PC-3 (cell line): Measurements from ENCODE around the gene GHITM. TPM values are rescaled to one million over a fixed set of nuclear protein-coding genes. Genes with fewer than 3 reads are reported as not detected.

ENCODE experiments used
- ATAC-seq: fragments of 200-7000 bp; cut with Tn5 transposase; 2 replicates; pipeline ENCODE4 v1.9.1; 2020; ENCODE audit warnings: mild to moderate bottlenecking, moderate library complexity
- BruUV-seq: library from RNA; stranded (reverse); fragments of 400-500 nt; replicated peaks from 2 replicates; lab custom pipeline; 2021; lab: Mats Ljungman, UMichigan
- CTCF ChIA-PET: fragments of 300-600 bp; sonication (Branson Sonifier 250); formaldehyde crosslinking; loops from one replicate; lab custom pipeline; 2022; ENCODE audit warnings: antibody characterized with exemption; lab: Charles Lee
- POLR2A ChIA-PET: fragments of 300-600 bp; sonication (Branson Sonifier 250); formaldehyde crosslinking; loops from one replicate; lab custom pipeline; 2022; ENCODE audit warnings: antibody characterized with exemption; ENCODE audit not compliant: unreplicated experiment; lab: Charles Lee
- DNase-seq: peaks from one replicate; pipeline ENCODE4 v3.0.0-alpha.2; 2015
- H2AFZ ChIP-seq: fragments of 300-600 bp; sonication (generic); 2 replicates; pipeline ENCODE4 v1.6.0; 2016; ENCODE audit warnings: antibody characterized with exemption, low read length
- H3F3A ChIP-seq: fragments of 300-600 bp; sonication (generic); one replicate; pipeline ENCODE4 v1.6.0; 2017; ENCODE audit warnings: antibody characterized with exemption, low read length, control low read depth, mild to moderate bottlenecking; ENCODE audit not compliant: unreplicated experiment
- H3K27ac ChIP-seq: fragments of 300-600 bp; sonication (generic); 2 replicates; pipeline ENCODE4 v1.5.1; 2016; ENCODE audit warnings: mild to moderate bottlenecking, low read length
- H3K27me3 ChIP-seq: fragments of 300-600 bp; sonication (generic); 2 replicates; pipeline ENCODE4 v1.6.1; 2016; ENCODE audit warnings: low read length, mixed read lengths
- H3K36me3 ChIP-seq: fragments of 300-600 bp; sonication (generic); 2 replicates; pipeline ENCODE4 v1.6.1; 2016; ENCODE audit warnings: low read depth, mixed run types, low read length, mixed read lengths
- H3K4me1 ChIP-seq: fragments of 300-600 bp; sonication (generic); 2 replicates; pipeline ENCODE4 v1.5.1; 2016; ENCODE audit warnings: low read length; ENCODE audit not compliant: insufficient read depth
- H3K4me2 ChIP-seq: fragments of 300-600 bp; sonication (generic); 2 replicates; pipeline ENCODE4 v1.6.0; 2016; ENCODE audit warnings: low read length
- H3K4me3 ChIP-seq: fragments of 300-600 bp; sonication (generic); 2 replicates; pipeline ENCODE4 v1.5.1; 2016; ENCODE audit warnings: mild to moderate bottlenecking, low read length, mixed read lengths
- H3K79me2 ChIP-seq: fragments of 300-600 bp; sonication (generic); 2 replicates; pipeline ENCODE4 v1.6.1; 2017; ENCODE audit warnings: low read length, mixed read lengths
- H3K9ac ChIP-seq: fragments of 300-600 bp; sonication (generic); 2 replicates; pipeline ENCODE4 v1.6.0; 2016; ENCODE audit warnings: mild to moderate bottlenecking, low read length
- H3K9me2 ChIP-seq: fragments of 300-600 bp; sonication (generic); replicated peaks from 2 replicates; pipeline ENCODE4 v1.6.1; 2016; ENCODE audit warnings: mixed run types, low read length, mixed read lengths
- H3K9me3 ChIP-seq: fragments of 300-600 bp; sonication (generic); 2 replicates; pipeline ENCODE4 v1.6.1; 2016; ENCODE audit warnings: low read length, mixed read lengths
- H4K20me1 ChIP-seq: fragments of 300-600 bp; sonication (generic); 2 replicates; pipeline ENCODE4 v1.6.1; 2016; ENCODE audit warnings: low read length, mixed read lengths
- EZH2 ChIP-seq: fragments of 300-600 bp; sonication (generic); IDR thresholded peaks from one replicate; pipeline ENCODE4 v1.6.1; 2017; ENCODE audit warnings: antibody characterized with exemption, mild to moderate bottlenecking, low read length; ENCODE audit not compliant: unreplicated experiment
- EZH2phosphoT487 ChIP-seq: fragments of 300-600 bp; sonication (generic); IDR thresholded peaks from 2 replicates; pipeline ENCODE4 v1.6.1; 2018; ENCODE audit warnings: mild to moderate bottlenecking, antibody characterized with exemption, low read length, borderline replicate concordance
- intact Hi-C: fragments of 100-400 bp; cut with micrococcal nuclease; formaldehyde crosslinking; loops from 2 replicates; pipeline ENCODE4 v1.9.0; 2023
- total RNA-seq: library from RNA; depleted of rRNA; stranded (reverse); fragments of >200 nt; gene quantifications from 2 replicates; pipeline ENCODE4 v1.2.3, GENCODE V29; 2014
- TF ChIP-seq, protein P1 (sequence below): fragments of 300-600 bp; sonication (generic); conservative IDR thresholded peaks from 2 replicates; pipeline ENCODE4 v1.5.1; 2017; ENCODE audit warnings: antibody characterized with exemption, low read depth, mild to moderate bottlenecking, low read length

GHITM gene
- total RNA-seq, 1 experiment from 2014 or later: 211 TPM

DNA sequence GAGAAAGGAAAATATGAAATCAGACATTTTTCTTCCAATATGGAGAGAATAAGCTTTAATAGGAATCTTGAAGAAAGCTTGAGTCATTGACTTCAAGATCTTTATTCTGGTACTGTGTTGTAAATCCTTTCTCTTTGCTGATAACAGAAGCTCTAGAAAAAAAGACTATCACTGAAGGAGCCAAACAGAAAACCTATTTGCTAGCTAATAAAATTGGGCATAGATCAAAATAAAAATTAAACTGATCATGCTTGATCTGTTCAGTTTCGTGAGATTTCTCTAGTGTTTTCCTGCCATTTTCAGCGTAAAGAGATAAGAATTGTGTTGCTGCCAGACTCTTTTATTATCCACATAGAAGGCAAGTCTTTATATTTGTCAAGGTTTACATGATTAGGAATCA is 1.5 kb upstream of the GHITM start:
- DNase-seq: no peak
- Histone ChIP-seq H3K4me2 (no peak overlapping the region), H3K27me3 (no peaks in the 10 kb centered on the region), H3K9me3 (no peaks in the 10 kb centered on the region), H3K4me3 (no peak overlapping the region), H3K9ac (no peak overlapping the region), H3K4me1 (peaks cover 12% of the 10 kb centered on the region), H2AFZ (no peak overlapping the region), H4K20me1 (no peaks in the 10 kb centered on the region), H3K36me3 (peaks cover 9% of the 10 kb centered on the region), H3K27ac (no peak overlapping the region), H3F3A (no peaks in the 10 kb centered on the region), H3K79me2 (peaks cover 34% of the 10 kb centered on the region), H3K9me2 (no peaks in the 10 kb centered on the region)
- intact Hi-C loops: no loop called here
- BruUV-seq: no TSS peak
- ChIA-PET POLR2A (no interaction called here), CTCF (no interaction called here)
- ATAC-seq: no peak
- TF ChIP-seq, protein P1, sequence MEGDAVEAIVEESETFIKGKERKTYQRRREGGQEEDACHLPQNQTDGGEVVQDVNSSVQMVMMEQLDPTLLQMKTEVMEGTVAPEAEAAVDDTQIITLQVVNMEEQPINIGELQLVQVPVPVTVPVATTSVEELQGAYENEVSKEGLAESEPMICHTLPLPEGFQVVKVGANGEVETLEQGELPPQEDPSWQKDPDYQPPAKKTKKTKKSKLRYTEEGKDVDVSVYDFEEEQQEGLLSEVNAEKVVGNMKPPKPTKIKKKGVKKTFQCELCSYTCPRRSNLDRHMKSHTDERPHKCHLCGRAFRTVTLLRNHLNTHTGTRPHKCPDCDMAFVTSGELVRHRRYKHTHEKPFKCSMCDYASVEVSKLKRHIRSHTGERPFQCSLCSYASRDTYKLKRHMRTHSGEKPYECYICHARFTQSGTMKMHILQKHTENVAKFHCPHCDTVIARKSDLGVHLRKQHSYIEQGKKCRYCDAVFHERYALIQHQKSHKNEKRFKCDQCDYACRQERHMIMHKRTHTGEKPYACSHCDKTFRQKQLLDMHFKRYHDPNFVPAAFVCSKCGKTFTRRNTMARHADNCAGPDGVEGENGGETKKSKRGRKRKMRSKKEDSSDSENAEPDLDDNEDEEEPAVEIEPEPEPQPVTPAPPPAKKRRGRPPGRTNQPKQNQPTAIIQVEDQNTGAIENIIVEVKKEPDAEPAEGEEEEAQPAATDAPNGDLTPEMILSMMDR: no peak
- TF ChIP-seq EZH2phosphoT487: no peak
- no peak for TF ChIP-seq EZH2

DNA sequence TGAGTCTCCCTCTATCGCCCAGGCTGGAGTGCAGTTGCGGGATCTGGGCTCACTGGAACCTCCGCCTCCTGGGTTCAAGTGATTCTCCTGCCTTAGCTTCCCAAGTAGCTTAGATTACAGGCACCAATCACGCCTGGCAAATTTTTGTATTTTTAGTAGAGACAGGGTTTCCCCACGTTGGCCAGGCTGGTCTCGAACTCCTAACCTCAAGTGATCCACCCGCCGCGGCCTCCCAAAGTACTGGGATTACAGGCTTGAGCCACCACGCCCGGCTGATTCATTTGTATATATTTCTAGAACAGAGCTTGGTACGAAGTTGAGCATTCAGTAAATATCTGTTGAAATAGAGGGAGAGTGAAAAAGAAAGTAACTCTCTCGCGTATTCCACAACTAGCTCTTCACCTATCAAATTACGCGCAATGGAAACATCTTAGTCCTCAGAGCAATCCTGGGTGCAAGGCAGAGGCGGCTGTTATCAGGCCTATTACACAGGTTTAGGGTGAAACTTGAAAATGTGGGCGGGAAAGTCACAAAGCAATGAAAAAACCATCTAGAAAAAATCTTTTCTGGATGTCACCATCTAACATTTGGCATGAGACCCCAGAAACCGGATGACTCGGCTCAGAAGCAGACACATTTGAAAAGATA is 707 bp upstream of the GHITM start:
- Histone ChIP-seq H3K79me2 (peaks cover 34% of the 10 kb centered on the region), H3F3A (no peaks in the 10 kb centered on the region), H3K9me2 (no peaks in the 10 kb centered on the region), H3K4me2 (peak overlapping the region; percentile 86), H4K20me1 (no peaks in the 10 kb centered on the region), H3K4me3 (peak overlapping the region; percentile 95), H3K9ac (peak overlapping the region; percentile 97), H2AFZ (peak overlapping the region; percentile 100), H3K36me3 (peaks cover 17% of the 10 kb centered on the region), H3K27ac (0 out of 2 replicates have a peak overlapping the region, but pooled peaks have one; percentile 18), H3K9me3 (no peaks in the 10 kb centered on the region), H3K4me1 (peaks cover 12% of the 10 kb centered on the region), H3K27me3 (no peaks in the 10 kb centered on the region)
- CTCF ChIA-PET: no interaction called here
- intact Hi-C loops: no loop called here
- TF ChIP-seq EZH2 (no peak), EZH2phosphoT487 (no peak)
- TF ChIP-seq, protein P1: no peak
- POLR2A ChIA-PET: interaction anchor here (0.6 kb wide), 1 partner anchor 74 kb away, joined by 3 read pairs; no protein-coding TSS in a partner anchor
- BruUV-seq: TSS peak; percentile 90
- ATAC-seq: no peak
- DNase-seq: no peak

- peak overlapping the region; percentile 90 for H3K4me2 ChIP-seq
- no peaks in the 10 kb centered on the region for H3K9me3 ChIP-seq
- H4K20me1 ChIP-seq: no peaks in the 10 kb centered on the region
- H3F3A ChIP-seq: no peaks in the 10 kb centered on the region
- no peaks in the 10 kb centered on the region for H3K27me3 ChIP-seq
- DNase-seq: no peak
- peak overlapping the region; percentile 84 for H3K27ac ChIP-seq
- peaks cover 27% of the 10 kb centered on the region for H3K36me3 ChIP-seq
- TF ChIP-seq EZH2 (no peak), EZH2phosphoT487 (no peak)
- TF ChIP-seq, protein P1: no peak
- ChIA-PET POLR2A (no interaction called here), CTCF (no interaction called here)
- no peaks in the 10 kb centered on the region for H3K9me2 ChIP-seq
- peak; percentile 39 for ATAC-seq
- H3K79me2 ChIP-seq: peaks cover 34% of the 10 kb centered on the region
- peaks cover 12% of the 10 kb centered on the region for H3K4me1 ChIP-seq
- H2AFZ ChIP-seq: peak overlapping the region; percentile 75; the same call in 1 of the 2 replicates
- TSS peak; percentile 61 for BruUV-seq
- H3K9ac ChIP-seq: peak overlapping the region; percentile 97
- intact Hi-C loops: no loop called here
- H3K4me3 ChIP-seq: peak overlapping the region; percentile 95
Measured at GRCh38 chr10:84140036-84140379, 699 bp downstream of the GHITM start.
